Measurements from ENCODE around the gene CDH15.

CDH15 gene

GRCh38 chr16:89176147-89176690 is 4.7 kb downstream of the CDH15 start:
- TF ChIP-seq PATZ1 (CRISPR knock-in tag; IDR thresholded peaks at IDR 0.05; ENCODE audit: borderline replicate concordance) (no peak), OSR1 (CRISPR knock-in tag; IDR thresholded peaks at IDR 0.05) (no peak), TOX (CRISPR knock-in tag; IDR thresholded peaks at IDR 0.05; ENCODE audit: borderline replicate concordance) (no peak), ZFP30 (CRISPR knock-in tag; IDR thresholded peaks at IDR 0.05) (no peak), ARNTL (CRISPR knock-in tag; IDR thresholded peaks at IDR 0.05; ENCODE audit: borderline replicate concordance, low read depth) (no peak), CREB5 (CRISPR knock-in tag; IDR thresholded peaks at IDR 0.05; ENCODE audit: low read depth) (no peak), SNAI2 (CRISPR knock-in tag; IDR thresholded peaks at IDR 0.05) (no peak), ZFP3 (CRISPR knock-in tag; IDR thresholded peaks at IDR 0.05) (no peak), PPARA (CRISPR knock-in tag; IDR thresholded peaks at IDR 0.05; ENCODE audit: borderline replicate concordance) (no peak), ISL1 (CRISPR knock-in tag; IDR thresholded peaks at IDR 0.05) (no peak), BACH2 (CRISPR knock-in tag; IDR thresholded peaks at IDR 0.05; ENCODE audit: borderline replicate concordance) (no peak), CSDC2 (CRISPR knock-in tag; IDR thresholded peaks at IDR 0.05) (no peak), ZC3H10 (CRISPR knock-in tag; IDR thresholded peaks at IDR 0.05) (no peak), CSRNP3 (CRISPR knock-in tag; IDR thresholded peaks at IDR 0.05) (no peak), TCF4 (CRISPR knock-in tag; IDR thresholded peaks at IDR 0.05; ENCODE audit: borderline replicate concordance) (no peak), ZNF70 (CRISPR knock-in tag; IDR thresholded peaks at IDR 0.05) (no peak), ZNF565 (CRISPR knock-in tag; conservative IDR thresholded peaks at IDR 0.05; ENCODE audit: low read depth) (no peak), ZNF8 (CRISPR knock-in tag; IDR thresholded peaks at IDR 0.05) (no peak), TSHZ2 (CRISPR knock-in tag; IDR thresholded peaks at IDR 0.05) (no peak)
- no peak for ATAC-seq

- TF ChIP-seq GLIS3 (CRISPR knock-in tag; IDR thresholded peaks at IDR 0.05): no peak
- TF ChIP-seq TOX (CRISPR knock-in tag; IDR thresholded peaks at IDR 0.05; ENCODE audit: borderline replicate concordance): no peak
- no peak for TF ChIP-seq ARNTL (CRISPR knock-in tag; IDR thresholded peaks at IDR 0.05; ENCODE audit: borderline replicate concordance, low read depth)
- no peak for TF ChIP-seq RARB (CRISPR knock-in tag; IDR thresholded peaks at IDR 0.05)
- no peak for TF ChIP-seq TSHZ2 (CRISPR knock-in tag; IDR thresholded peaks at IDR 0.05)
- TF ChIP-seq ISL1 (CRISPR knock-in tag; IDR thresholded peaks at IDR 0.05): no peak
- no peak for TF ChIP-seq PPARA (CRISPR knock-in tag; IDR thresholded peaks at IDR 0.05; ENCODE audit: borderline replicate concordance)
- no peak for TF ChIP-seq ZNF8 (CRISPR knock-in tag; IDR thresholded peaks at IDR 0.05)
- no peak for TF ChIP-seq POU6F1 (CRISPR knock-in tag; IDR thresholded peaks at IDR 0.05; ENCODE audit: borderline replicate concordance, low read depth)
- TF ChIP-seq TCF4 (CRISPR knock-in tag; IDR thresholded peaks at IDR 0.05; ENCODE audit: borderline replicate concordance): no peak
- TF ChIP-seq OSR1 (CRISPR knock-in tag; IDR thresholded peaks at IDR 0.05): no peak
- TF ChIP-seq CREB5 (CRISPR knock-in tag; IDR thresholded peaks at IDR 0.05; ENCODE audit: low read depth): no peak
- TF ChIP-seq ZC3H10 (CRISPR knock-in tag; IDR thresholded peaks at IDR 0.05): no peak
- no peak for TF ChIP-seq SNAI2 (CRISPR knock-in tag; IDR thresholded peaks at IDR 0.05)
- TF ChIP-seq BACH2 (CRISPR knock-in tag; IDR thresholded peaks at IDR 0.05; ENCODE audit: borderline replicate concordance): no peak
- ATAC-seq: no peak
Observed at GRCh38 chr16:89176717-89177116, 5.2 kb downstream of the CDH15 start.

All from SK-N-SH treated with all-trans-retinoic acid at 6 μM for 48 hours (cell line).